ENCODE results near the gene IQCF6. TPM values are rescaled to one million over a fixed set of nuclear protein-coding genes. Genes with fewer than 3 reads are reported as not detected.
A peak's percentile ranks its signal among the peaks of the same experiment; 100 is the strongest.

The IQCF6 gene
- total RNA-seq, result not detected

DNA sequence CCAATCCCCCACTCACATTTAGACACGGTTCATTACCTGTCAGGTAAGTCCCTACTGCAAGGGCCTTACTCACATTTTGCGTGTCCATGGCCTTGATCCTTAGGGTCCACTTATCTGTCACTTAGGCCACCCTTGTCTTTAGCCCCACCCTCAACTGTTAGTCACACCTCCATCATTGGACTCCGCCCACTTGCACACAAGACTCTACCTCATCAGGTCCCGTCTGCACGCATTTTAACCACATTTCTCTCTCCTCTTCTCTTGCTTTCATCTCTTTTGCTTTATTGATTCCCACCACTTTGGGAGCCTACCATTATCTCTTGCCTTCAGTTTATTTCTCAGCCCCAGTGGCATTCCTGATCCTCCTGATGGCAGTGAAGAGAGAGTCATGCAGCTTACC lies at the start of gene IQCF6:
IQCF6 (minus strand) TSS at position 101 of the 400 bp plus-strand sequence; CDS start at position 88, 13 bp downstream.
- no peak for DNase-seq (ENCODE audit: extremely low spot score)
- intact Hi-C loops (cut with DNase I), result no loop called here
- Histone ChIP-seq H3K4me3 (no peak within 1 kb of the TSS), H3K27me3 (peaks cover 0 to 30% (median 0%) of the 10 kb centered on the region in 4 donors), H3K36me3 (no peaks in the 10 kb centered on the region), H3K27ac (replicated peaks in 1 of 4) (no peak within 1 kb of the TSS), H3K9me3 (no peaks in the 10 kb centered on the region), H3K4me1 (no peaks in the 10 kb centered on the region)
- TF ChIP-seq EP300 (IDR thresholded peaks at IDR 0.05), result no peak
- TF ChIP-seq POLR2AphosphoS5 (IDR thresholded peaks at IDR 0.05), result no peak
- no peak for TF ChIP-seq POLR2A (IDR thresholded peaks at IDR 0.05; ENCODE audit: low read depth)
- TF ChIP-seq, protein P1, sequence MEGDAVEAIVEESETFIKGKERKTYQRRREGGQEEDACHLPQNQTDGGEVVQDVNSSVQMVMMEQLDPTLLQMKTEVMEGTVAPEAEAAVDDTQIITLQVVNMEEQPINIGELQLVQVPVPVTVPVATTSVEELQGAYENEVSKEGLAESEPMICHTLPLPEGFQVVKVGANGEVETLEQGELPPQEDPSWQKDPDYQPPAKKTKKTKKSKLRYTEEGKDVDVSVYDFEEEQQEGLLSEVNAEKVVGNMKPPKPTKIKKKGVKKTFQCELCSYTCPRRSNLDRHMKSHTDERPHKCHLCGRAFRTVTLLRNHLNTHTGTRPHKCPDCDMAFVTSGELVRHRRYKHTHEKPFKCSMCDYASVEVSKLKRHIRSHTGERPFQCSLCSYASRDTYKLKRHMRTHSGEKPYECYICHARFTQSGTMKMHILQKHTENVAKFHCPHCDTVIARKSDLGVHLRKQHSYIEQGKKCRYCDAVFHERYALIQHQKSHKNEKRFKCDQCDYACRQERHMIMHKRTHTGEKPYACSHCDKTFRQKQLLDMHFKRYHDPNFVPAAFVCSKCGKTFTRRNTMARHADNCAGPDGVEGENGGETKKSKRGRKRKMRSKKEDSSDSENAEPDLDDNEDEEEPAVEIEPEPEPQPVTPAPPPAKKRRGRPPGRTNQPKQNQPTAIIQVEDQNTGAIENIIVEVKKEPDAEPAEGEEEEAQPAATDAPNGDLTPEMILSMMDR (IDR thresholded peaks at IDR 0.05), result no peak
- 96% methylated on average over 5 of the region's 5 CpGs for WGBS

DNA sequence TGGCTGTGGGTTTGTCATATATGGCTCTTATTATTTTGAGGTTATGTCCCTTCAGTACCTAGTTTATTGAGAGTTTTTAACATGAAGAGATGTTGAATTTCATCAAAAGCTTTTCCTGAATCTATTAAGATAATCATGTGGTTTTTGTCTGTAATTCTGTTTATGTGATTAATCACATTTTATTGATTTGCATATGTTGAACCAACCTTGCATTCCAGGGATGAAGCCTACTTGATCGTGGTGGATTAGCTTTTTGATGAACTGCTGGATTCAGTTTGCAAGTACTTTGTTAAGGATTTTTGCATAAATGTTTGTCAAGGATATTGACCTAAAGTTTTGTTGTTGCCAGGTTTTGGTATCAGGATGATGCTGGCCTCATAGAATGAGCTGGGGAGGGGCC lies 49.3 kb upstream of the IQCF6 start:
- 50% methylated on average over 1 of the region's 1 CpG for WGBS
- peaks cover 0 to 33% (median 11%) of the 10 kb centered on the region in 4 donors for H3K9me3 ChIP-seq
- no peak overlapping the region for H3K27ac ChIP-seq (replicated peaks in 1 of 4)
- no peak for DNase-seq (ENCODE audit: extremely low spot score)
- TF ChIP-seq EP300 (IDR thresholded peaks at IDR 0.05), result no peak
- TF ChIP-seq, protein P1 (IDR thresholded peaks at IDR 0.05), result no peak
- no peak for TF ChIP-seq POLR2A (IDR thresholded peaks at IDR 0.05; ENCODE audit: low read depth)
- TF ChIP-seq POLR2AphosphoS5 (IDR thresholded peaks at IDR 0.05), result no peak
- H3K36me3 ChIP-seq, result no peaks in the 10 kb centered on the region
- H3K4me1 ChIP-seq, result no peaks in the 10 kb centered on the region
- H3K4me3 ChIP-seq, result no peak overlapping the region
- intact Hi-C loops (cut with DNase I), result no loop called here
- no peaks in the 10 kb centered on the region for H3K27me3 ChIP-seq

DNA sequence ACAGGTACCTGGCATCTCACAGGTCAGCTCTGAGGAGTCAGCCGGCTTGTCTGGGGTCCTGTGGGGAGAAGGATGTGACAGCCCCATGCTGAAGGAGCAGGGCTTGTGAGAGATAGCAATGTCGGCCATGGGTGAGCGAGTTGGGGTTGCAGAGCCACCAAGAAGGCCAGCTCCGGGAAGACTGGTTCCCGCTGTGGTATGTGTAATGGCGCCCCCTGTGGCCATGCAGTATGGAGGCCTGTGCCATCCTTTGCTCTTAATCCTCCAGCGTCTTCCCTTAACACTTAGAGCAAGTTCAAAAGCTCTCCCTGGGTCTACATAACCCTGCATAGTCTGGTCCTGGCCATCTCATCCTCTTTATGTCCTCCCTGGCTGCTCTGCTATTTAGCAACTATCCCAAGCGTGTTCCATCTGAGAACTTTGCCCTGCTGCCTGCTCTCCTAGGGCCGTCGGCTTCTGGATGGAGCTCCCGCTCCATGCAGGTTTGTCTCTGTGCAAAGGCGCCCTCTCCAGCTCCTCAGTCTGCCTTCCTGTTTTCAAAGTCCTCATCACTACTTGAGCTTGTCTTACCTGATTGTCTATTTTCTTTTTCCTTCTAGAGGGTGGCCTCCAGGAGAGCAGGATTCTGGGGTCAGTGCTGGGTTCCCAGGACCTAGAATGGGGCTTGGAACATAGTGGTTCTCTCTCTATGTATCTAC lies 40.8 kb upstream of the IQCF6 start:
- Histone ChIP-seq H3K27ac (replicated peaks in 1 of 4) (no peak overlapping the region), H3K4me1 (no peaks in the 10 kb centered on the region), H3K27me3 (peaks cover 0 to 33% (median 0%) of the 10 kb centered on the region in 4 donors), H3K36me3 (no peaks in the 10 kb centered on the region), H3K9me3 (no peaks in the 10 kb centered on the region), H3K4me3 (no peak overlapping the region)
- intact Hi-C loops (cut with DNase I), result no loop called here
- TF ChIP-seq, protein P1 (IDR thresholded peaks at IDR 0.05), result no peak
- TF ChIP-seq POLR2AphosphoS5 (IDR thresholded peaks at IDR 0.05), result no peak
- no peak for TF ChIP-seq EP300 (IDR thresholded peaks at IDR 0.05)
- no peak for TF ChIP-seq POLR2A (IDR thresholded peaks at IDR 0.05; ENCODE audit: low read depth)
- WGBS, result 60% methylated on average over 9 of the region's 12 CpGs
- peak; percentile 87 for DNase-seq (ENCODE audit: extremely low spot score)

DNA sequence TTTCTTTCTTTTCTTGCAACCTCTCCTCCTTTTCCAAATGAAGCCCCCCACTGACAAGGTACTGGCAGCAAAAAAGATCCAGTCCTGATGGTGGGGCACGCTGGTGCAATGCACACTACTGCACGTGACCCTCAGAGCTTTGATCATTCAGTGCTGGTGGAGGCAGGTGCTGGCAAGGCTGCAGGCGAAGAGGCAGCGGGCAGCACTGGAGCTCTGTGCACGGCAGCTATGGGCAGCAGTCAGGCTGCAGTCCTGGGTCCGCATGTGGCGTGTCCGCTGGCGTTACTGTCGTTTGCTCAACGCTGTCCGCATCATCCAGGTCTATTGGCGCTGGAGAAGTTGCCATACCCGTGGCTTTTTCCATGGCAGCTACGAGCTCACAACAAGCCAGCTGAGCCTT lies 40.1 kb upstream of the IQCF6 start:
- H3K27me3 ChIP-seq, result peaks cover 0 to 33% (median 0%) of the 10 kb centered on the region in 4 donors
- WGBS, result 85% methylated on average over 10 of the region's 15 CpGs
- peak; percentile 78 for DNase-seq (ENCODE audit: extremely low spot score)
- no peaks in the 10 kb centered on the region for H3K4me1 ChIP-seq
- no peaks in the 10 kb centered on the region for H3K9me3 ChIP-seq
- H3K4me3 ChIP-seq, result no peak overlapping the region
- no peak for TF ChIP-seq EP300 (IDR thresholded peaks at IDR 0.05)
- no peak for TF ChIP-seq POLR2AphosphoS5 (IDR thresholded peaks at IDR 0.05)
- H3K27ac ChIP-seq (replicated peaks in 1 of 4), result no peak overlapping the region
- no peaks in the 10 kb centered on the region for H3K36me3 ChIP-seq
- intact Hi-C loops (cut with DNase I), result no loop called here

DNA sequence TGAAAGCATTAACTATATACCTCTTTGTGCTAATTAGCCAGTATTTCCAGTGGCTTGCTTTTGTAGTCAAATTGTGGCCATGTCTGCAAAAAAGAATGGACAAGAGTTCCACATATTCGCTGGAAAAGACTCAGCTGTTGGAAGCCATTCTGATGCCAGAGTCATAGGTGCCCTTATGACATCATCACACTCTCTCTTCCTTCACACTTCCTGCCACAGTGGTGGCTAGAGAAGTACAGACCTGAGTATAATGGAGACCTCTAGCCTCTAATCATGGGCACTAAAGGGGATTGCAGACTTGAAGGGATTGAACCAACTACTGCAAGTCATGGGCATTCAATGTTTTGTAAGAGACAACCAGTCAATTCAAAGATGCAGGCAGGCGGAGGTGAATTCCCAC lies 38.3 kb upstream of the IQCF6 start:
- no peaks in the 10 kb centered on the region for H3K36me3 ChIP-seq
- H3K9me3 ChIP-seq, result no peaks in the 10 kb centered on the region
- TF ChIP-seq, protein P1 (IDR thresholded peaks at IDR 0.05), result no peak
- TF ChIP-seq POLR2AphosphoS5 (IDR thresholded peaks at IDR 0.05) (no peak), EP300 (IDR thresholded peaks at IDR 0.05) (no peak), POLR2A (IDR thresholded peaks at IDR 0.05; ENCODE audit: low read depth) (no peak)
- H3K27ac ChIP-seq (replicated peaks in 1 of 4), result no peak overlapping the region
- whole genome bisulfite sequencing, result 91% methylated on average over 2 of the region's 2 CpGs
- no peaks in the 10 kb centered on the region for H3K4me1 ChIP-seq
- no peak overlapping the region for H3K4me3 ChIP-seq
- intact Hi-C loops (cut with DNase I), result no loop called here
- DNase-seq (ENCODE audit: extremely low spot score), result no peak
- H3K27me3 ChIP-seq, result peaks cover 0 to 33% (median 0%) of the 10 kb centered on the region in 4 donors
